AG10803 (cell line): ENCODE measurements around the gene VWA5A.
"Not testable (repeated sequence)": the region's sequence is repeated elsewhere in the genome, so short reads cannot be mapped to it uniquely, and the experiment has no call there.

Experiments
- DNase-seq: peaks from one replicate; pipeline ENCODE4 v3.0.0; 2010; ENCODE audit warnings: low read depth
- H3K4me3 ChIP-seq: 2 replicates; pipeline ENCODE4 v1.5.1; 2011; ENCODE audit warnings: mild to moderate bottlenecking, low read length, control low read depth
- TF ChIP-seq, protein P1 (sequence below): conservative IDR thresholded peaks from 2 replicates; pipeline ENCODE4 v1.5.1; 2011; ENCODE audit warnings: mild to moderate bottlenecking, low read length, control low read depth, inconsistent platforms

The VWA5A gene

DNA sequence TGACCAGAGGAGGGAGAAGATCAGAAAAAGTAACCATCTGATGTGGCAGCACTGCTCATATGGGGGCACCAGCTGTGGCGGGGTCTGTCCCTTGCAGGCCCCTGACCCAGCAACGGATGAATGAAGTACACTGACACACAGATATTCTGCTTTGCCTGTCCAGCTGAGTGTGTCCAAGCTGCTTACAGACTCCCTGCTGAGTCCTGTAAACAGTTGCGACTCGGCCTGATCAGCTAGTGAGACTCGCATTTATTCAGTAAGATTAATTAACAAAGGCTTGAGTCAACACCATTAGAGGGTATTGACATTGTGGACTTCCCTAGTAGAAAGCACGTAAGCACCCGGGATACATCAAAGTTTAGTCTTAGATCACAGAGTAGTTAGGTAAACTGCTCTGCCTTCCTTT is 52.6 kb downstream of the VWA5A start:
- no peak overlapping the region for H3K4me3 ChIP-seq
- DNase-seq, result no peak
- TF ChIP-seq, protein P1, sequence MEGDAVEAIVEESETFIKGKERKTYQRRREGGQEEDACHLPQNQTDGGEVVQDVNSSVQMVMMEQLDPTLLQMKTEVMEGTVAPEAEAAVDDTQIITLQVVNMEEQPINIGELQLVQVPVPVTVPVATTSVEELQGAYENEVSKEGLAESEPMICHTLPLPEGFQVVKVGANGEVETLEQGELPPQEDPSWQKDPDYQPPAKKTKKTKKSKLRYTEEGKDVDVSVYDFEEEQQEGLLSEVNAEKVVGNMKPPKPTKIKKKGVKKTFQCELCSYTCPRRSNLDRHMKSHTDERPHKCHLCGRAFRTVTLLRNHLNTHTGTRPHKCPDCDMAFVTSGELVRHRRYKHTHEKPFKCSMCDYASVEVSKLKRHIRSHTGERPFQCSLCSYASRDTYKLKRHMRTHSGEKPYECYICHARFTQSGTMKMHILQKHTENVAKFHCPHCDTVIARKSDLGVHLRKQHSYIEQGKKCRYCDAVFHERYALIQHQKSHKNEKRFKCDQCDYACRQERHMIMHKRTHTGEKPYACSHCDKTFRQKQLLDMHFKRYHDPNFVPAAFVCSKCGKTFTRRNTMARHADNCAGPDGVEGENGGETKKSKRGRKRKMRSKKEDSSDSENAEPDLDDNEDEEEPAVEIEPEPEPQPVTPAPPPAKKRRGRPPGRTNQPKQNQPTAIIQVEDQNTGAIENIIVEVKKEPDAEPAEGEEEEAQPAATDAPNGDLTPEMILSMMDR, result no peak

GRCh38 chr11:124168796-124169195 is 53.5 kb downstream of the VWA5A start:
- TF ChIP-seq, protein P1, result no peak
- DNase-seq, result no peak
- H3K4me3 ChIP-seq, result no peak overlapping the region

GRCh38 chr11:124170315-124170714 is 55.1 kb downstream of the VWA5A start:
- not testable (repeated sequence) for DNase-seq, H3K4me3 ChIP-seq

DNA sequence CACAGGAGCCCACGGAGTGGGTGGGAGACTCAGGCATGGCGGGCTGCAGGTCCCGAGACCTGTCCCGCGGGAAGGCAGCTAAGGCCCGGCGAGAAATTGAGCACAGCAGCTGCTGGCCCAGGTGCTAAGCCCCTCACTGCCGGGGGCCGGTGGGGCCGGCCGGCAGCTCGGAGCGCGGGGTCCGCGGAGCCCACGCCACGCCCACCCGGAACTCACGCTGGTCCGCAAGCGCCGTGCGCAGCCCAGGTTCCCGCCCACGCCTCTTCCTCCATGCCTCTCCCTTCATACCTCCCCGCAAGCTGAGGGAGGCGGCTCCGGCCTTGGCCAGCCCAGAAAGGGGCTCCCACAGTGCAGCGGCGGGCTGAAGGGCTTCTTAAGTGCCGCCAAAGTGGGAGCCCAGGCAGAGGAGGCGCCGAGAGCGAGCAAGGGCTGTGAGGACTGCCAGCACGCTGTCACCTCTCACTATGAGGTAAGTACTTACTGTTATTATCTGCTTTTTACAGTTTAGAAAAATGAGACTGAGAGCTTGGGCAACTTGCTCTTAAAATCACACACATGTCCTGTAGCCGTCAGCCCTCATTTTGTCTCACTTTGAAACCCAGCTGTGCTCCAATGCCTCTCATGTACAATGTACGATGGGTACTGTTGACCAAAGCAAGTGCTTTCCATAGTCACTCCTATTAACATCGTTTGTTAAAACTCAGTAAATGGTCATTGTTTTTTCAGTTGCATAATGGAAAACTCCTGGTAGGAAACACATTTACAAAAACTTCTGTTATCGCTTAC is 55.7 kb downstream of the VWA5A start:
- TF ChIP-seq, protein P1, result no peak
- no peak for DNase-seq
- H3K4me3 ChIP-seq, result no peak overlapping the region

- H3K4me3 ChIP-seq, result no peak overlapping the region
- TF ChIP-seq, protein P1, result no peak
- no peak for DNase-seq
Observed at GRCh38 chr11:124172101-124172500, 56.9 kb downstream of the VWA5A start.

GRCh38 chr11:124172599-124172998 is 57.3 kb downstream of the VWA5A start:
- no peak for DNase-seq
- TF ChIP-seq, protein P1, result no peak
- H3K4me3 ChIP-seq, result no peak overlapping the region

GRCh38 chr11:124174001-124174583 is 58.8 kb downstream of the VWA5A start:
- no peak overlapping the region for H3K4me3 ChIP-seq
- TF ChIP-seq, protein P1, result no peak
- DNase-seq, result peak; percentile 42
